GM12878 (cell line): ENCODE measurements around the gene DCAF7.

Experiments used
- CREB1 ChIP-seq: IDR thresholded peaks from 2 replicates; pipeline ENCODE4 v1.6.1; 2012; ENCODE audit warnings: low read depth, mild to moderate bottlenecking, inconsistent platforms
- FOXM1 ChIP-seq: IDR thresholded peaks from 2 replicates; pipeline ENCODE4 v1.6.1; 2012; ENCODE audit warnings: low read depth, mild to moderate bottlenecking, inconsistent platforms, low read length, moderate library complexity
- NR2C1 ChIP-seq: fragments of 450-650 bp; IDR thresholded peaks from 2 replicates; pipeline ENCODE4 v1.6.1; 2017; ENCODE audit warnings: antibody characterized with exemption, mild to moderate bottlenecking, moderate library complexity
- POLR2AphosphoS5 ChIP-seq: IDR thresholded peaks from 2 replicates; pipeline ENCODE4 v1.6.1; 2011; ENCODE audit warnings: mild to moderate bottlenecking, low read length, inconsistent platforms

DNA sequence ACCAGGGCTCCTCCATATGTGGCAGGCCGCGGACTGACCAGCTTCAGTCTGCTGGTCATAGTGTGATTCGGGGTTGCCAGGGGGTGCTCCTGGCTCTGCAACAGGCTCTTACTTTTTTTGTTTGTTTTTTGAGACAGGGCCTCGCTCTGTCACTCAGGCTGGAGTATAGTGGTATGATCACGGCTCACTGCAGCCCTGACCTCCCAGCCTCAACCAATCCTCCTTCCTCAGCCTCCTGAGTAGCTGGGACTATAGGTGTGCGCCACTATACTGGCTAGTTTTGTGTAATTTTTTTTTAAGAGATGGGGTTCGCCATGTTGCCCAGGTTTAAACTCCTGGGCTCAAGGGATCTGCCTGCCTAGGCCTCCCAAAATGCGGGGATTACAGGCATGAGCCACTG lies 38.9 kb upstream of the DCAF7 start:
- TF ChIP-seq NR2C1 = no peak
- no peak for TF ChIP-seq CREB1
- TF ChIP-seq POLR2AphosphoS5 = no peak
- TF ChIP-seq FOXM1 = no peak
